Endothelial cell of umbilical vein (primary cell): ENCODE data around the gene GLRA1.

Experiments
- CTCF ChIP-seq, 2 donors: IDR thresholded peaks; 1 replicate in 1 of 2; 2 replicates in 1 of 2; pipeline ENCODE4 v1.5.1; 2011; ENCODE audit warnings: low read length in 2 of 2, mild to moderate bottlenecking in 2 of 2, moderate library complexity in 2 of 2, control low read depth in 1 of 2, inconsistent platforms in 1 of 2, low read depth in 1 of 2; ENCODE audit not compliant: insufficient read depth in 1 of 2; ENCODE audit errors: extremely low read depth in 1 of 2
- FOS ChIP-seq: IDR thresholded peaks from 2 replicates; pipeline ENCODE4 v1.6.1; 2011; ENCODE audit warnings: mild to moderate bottlenecking, low read length, moderate library complexity, borderline replicate concordance; ENCODE audit not compliant: insufficient read depth
- MAX ChIP-seq: IDR thresholded peaks from 2 replicates; pipeline ENCODE4 v1.6.1; 2011; ENCODE audit not compliant: insufficient read depth, insufficient read length
- MYC ChIP-seq: IDR thresholded peaks from one replicate; pipeline ENCODE4 v1.6.1; 2011; ENCODE audit warnings: mild to moderate bottlenecking, low read depth, low read length
- POLR2A ChIP-seq: IDR thresholded peaks from 2 replicates; pipeline ENCODE4 v1.6.1; 2012; ENCODE audit warnings: low read depth, mild to moderate bottlenecking, control low read depth, low read length
- POLR2AphosphoS5 ChIP-seq: IDR thresholded peaks from 2 replicates; pipeline ENCODE4 v1.6.1; 2012; ENCODE audit warnings: low read depth, mild to moderate bottlenecking, control low read depth, low read length, moderate library complexity; ENCODE audit not compliant: insufficient read depth

DNA sequence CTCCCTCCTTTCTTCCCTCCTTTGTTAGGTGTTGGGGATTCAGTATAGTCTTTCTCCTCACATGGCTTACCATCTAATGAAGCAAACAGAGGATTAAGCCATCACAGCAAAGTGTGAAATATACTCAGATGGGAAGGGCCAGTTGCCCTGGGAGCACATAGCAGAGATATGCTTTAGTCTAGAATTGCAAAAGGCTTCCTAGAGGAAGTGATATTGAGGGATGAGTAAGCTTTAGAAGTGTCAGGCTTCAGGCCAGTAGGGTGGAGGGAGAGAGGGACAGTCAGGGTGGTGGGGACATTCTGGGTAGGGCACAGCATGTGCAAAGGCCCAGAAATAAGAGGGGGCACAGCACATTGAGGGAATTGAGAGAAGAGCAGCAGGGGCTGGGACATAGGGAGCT lies 46.2 kb upstream of the GLRA1 start:
- TF ChIP-seq POLR2A, result no peak
- TF ChIP-seq CTCF (IDR thresholded peaks at IDR 0.05; ENCODE audit: extremely low read depth in 1 of 2, insufficient read depth in 1 of 2, low read depth in 1 of 2, low read length in 2 of 2), result no peak
- no peak for TF ChIP-seq FOS
- TF ChIP-seq POLR2AphosphoS5, result no peak
- no peak for TF ChIP-seq MYC
- no peak for TF ChIP-seq MAX
